Mucosa of stomach (tissue), 1 donor: ENCODE data around the gene ZNF516.

ENCODE experiments used
- H3K27me3 ChIP-seq: one replicate; pipeline ENCODE4 v1.7.0; 2013; ENCODE audit warnings: mild to moderate bottlenecking, low read length; ENCODE audit not compliant: control insufficient read depth, insufficient read depth
- H3K36me3 ChIP-seq: one replicate; pipeline ENCODE4 v1.7.0; 2013; ENCODE audit warnings: low read length; ENCODE audit not compliant: control insufficient read depth, insufficient read depth
- H3K4me1 ChIP-seq: one replicate; pipeline ENCODE4 v1.7.0; 2013; ENCODE audit warnings: mild to moderate bottlenecking, low read length; ENCODE audit not compliant: control insufficient read depth, insufficient read depth
- H3K4me3 ChIP-seq: one replicate; pipeline ENCODE4 v1.7.0; 2013; ENCODE audit warnings: low read length
- H3K9ac ChIP-seq: one replicate; pipeline ENCODE4 v1.7.0; 2013; ENCODE audit warnings: mild to moderate bottlenecking, low read length, moderate library complexity
- H3K9me3 ChIP-seq: one replicate; pipeline ENCODE4 v1.7.0; 2013; ENCODE audit warnings: mild to moderate bottlenecking, low read length, moderate library complexity; ENCODE audit not compliant: control insufficient read depth
- donor health status: Pancreatic carcinoma.

The ZNF516 gene

GRCh38 chr18:76486574-76486973 is 8.5 kb downstream of the ZNF516 start:
- H3K9me3 ChIP-seq, result no peaks in the 10 kb centered on the region
- H3K27me3 ChIP-seq, result no peaks in the 10 kb centered on the region
- H3K36me3 ChIP-seq, result no peaks in the 10 kb centered on the region
- H3K4me3 ChIP-seq, result no peak overlapping the region
- peaks cover 19% of the 10 kb centered on the region for H3K4me1 ChIP-seq
- no peak overlapping the region for H3K9ac ChIP-seq

GRCh38 chr18:76486038-76486437 is 9.0 kb downstream of the ZNF516 start:
- Histone ChIP-seq H3K4me1 (peaks cover 19% of the 10 kb centered on the region), H3K27me3 (no peaks in the 10 kb centered on the region), H3K4me3 (no peak overlapping the region)

GRCh38 chr18:76484749-76485387 is 10.2 kb downstream of the ZNF516 start:
- H3K36me3 ChIP-seq, result no peaks in the 10 kb centered on the region
- no peaks in the 10 kb centered on the region for H3K9me3 ChIP-seq
- no peaks in the 10 kb centered on the region for H3K27me3 ChIP-seq
- peaks cover 19% of the 10 kb centered on the region for H3K4me1 ChIP-seq
- H3K9ac ChIP-seq, result no peak overlapping the region
- H3K4me3 ChIP-seq, result no peak overlapping the region

More at GRCh38 chr18:76486038-76486437, 9.0 kb downstream of the ZNF516 start:
- Histone ChIP-seq H3K9me3 (no peaks in the 10 kb centered on the region), H3K36me3 (no peaks in the 10 kb centered on the region), H3K9ac (no peak overlapping the region)

GRCh38 chr18:76483780-76484179 is 11.3 kb downstream of the ZNF516 start:
- no peak overlapping the region for H3K4me3 ChIP-seq
- H3K9ac ChIP-seq, result no peak overlapping the region
- no peaks in the 10 kb centered on the region for H3K9me3 ChIP-seq
- H3K27me3 ChIP-seq, result no peaks in the 10 kb centered on the region
- H3K4me1 ChIP-seq, result peaks cover 19% of the 10 kb centered on the region
- H3K36me3 ChIP-seq, result no peaks in the 10 kb centered on the region

- peaks cover 19% of the 10 kb centered on the region for H3K4me1 ChIP-seq
- H3K9ac ChIP-seq, result no peak overlapping the region
- no peaks in the 10 kb centered on the region for H3K36me3 ChIP-seq
- no peak overlapping the region for H3K4me3 ChIP-seq
- H3K9me3 ChIP-seq, result no peaks in the 10 kb centered on the region
- H3K27me3 ChIP-seq, result no peaks in the 10 kb centered on the region
Measured at GRCh38 chr18:76482971-76483691, 11.9 kb downstream of the ZNF516 start.

GRCh38 chr18:76482267-76482666 is 12.8 kb downstream of the ZNF516 start:
- Histone ChIP-seq H3K27me3 (no peaks in the 10 kb centered on the region), H3K36me3 (no peaks in the 10 kb centered on the region), H3K4me1 (peaks cover 24% of the 10 kb centered on the region), H3K4me3 (no peak overlapping the region), H3K9me3 (no peaks in the 10 kb centered on the region), H3K9ac (no peak overlapping the region)

- no peaks in the 10 kb centered on the region for H3K27me3 ChIP-seq
- no peaks in the 10 kb centered on the region for H3K36me3 ChIP-seq
- no peak overlapping the region for H3K4me3 ChIP-seq
- peaks cover 27% of the 10 kb centered on the region for H3K4me1 ChIP-seq
- H3K9me3 ChIP-seq, result no peaks in the 10 kb centered on the region
- no peak overlapping the region for H3K9ac ChIP-seq
Measured at GRCh38 chr18:76480913-76481312, 14.1 kb downstream of the ZNF516 start.

- no peaks in the 10 kb centered on the region for H3K9me3 ChIP-seq
- no peaks in the 10 kb centered on the region for H3K36me3 ChIP-seq
- peaks cover 27% of the 10 kb centered on the region for H3K4me1 ChIP-seq
- no peak overlapping the region for H3K9ac ChIP-seq
- H3K27me3 ChIP-seq, result no peaks in the 10 kb centered on the region
- H3K4me3 ChIP-seq, result no peak overlapping the region
Measured at GRCh38 chr18:76479351-76480238, 15.4 kb downstream of the ZNF516 start.

GRCh38 chr18:76476665-76477561 is 18.1 kb downstream of the ZNF516 start:
- Histone ChIP-seq H3K36me3 (no peaks in the 10 kb centered on the region), H3K9ac (peak overlapping the region; percentile 22), H3K4me1 (peaks cover 9% of the 10 kb centered on the region), H3K27me3 (no peaks in the 10 kb centered on the region), H3K9me3 (no peaks in the 10 kb centered on the region), H3K4me3 (peak overlapping the region; percentile 1)

- Histone ChIP-seq H3K9me3 (no peaks in the 10 kb centered on the region), H3K4me3 (no peak overlapping the region), H3K9ac (no peak overlapping the region), H3K4me1 (peaks cover 9% of the 10 kb centered on the region), H3K36me3 (no peaks in the 10 kb centered on the region), H3K27me3 (no peaks in the 10 kb centered on the region)
Measured at GRCh38 chr18:76475450-76476194, 19.4 kb downstream of the ZNF516 start.

GRCh38 chr18:76474824-76475223 is 20.2 kb downstream of the ZNF516 start:
- Histone ChIP-seq H3K4me1 (peaks cover 9% of the 10 kb centered on the region), H3K9me3 (no peaks in the 10 kb centered on the region), H3K9ac (no peak overlapping the region), H3K27me3 (no peaks in the 10 kb centered on the region), H3K4me3 (no peak overlapping the region), H3K36me3 (no peaks in the 10 kb centered on the region)
